HEK293 (cell line): ENCODE results near the gene ZBTB20.

Experiments used
- GLI4 ChIP-seq: fragments of 450-650 bp; formaldehyde crosslinking; IDR thresholded peaks from 2 replicates; pipeline ENCODE4 v1.5.1; 2016; ENCODE audit warnings: missing biosample characterization, missing genetic modification characterization
- KLF8 ChIP-seq: fragments of 450-650 bp; formaldehyde crosslinking; IDR thresholded peaks from 2 replicates; pipeline ENCODE4 v1.5.1; 2016; ENCODE audit warnings: missing biosample characterization, missing genetic modification characterization
- SALL2 ChIP-seq: fragments of 450-650 bp; formaldehyde crosslinking; IDR thresholded peaks from 2 replicates; pipeline ENCODE4 v1.5.0; 2017; ENCODE audit warnings: missing biosample characterization, mild to moderate bottlenecking, missing genetic modification characterization, borderline replicate concordance
- ZBTB20 ChIP-seq: fragments of 450-650 bp; formaldehyde crosslinking; IDR thresholded peaks from 2 replicates; pipeline ENCODE4 v1.5.1; 2016; ENCODE audit warnings: missing biosample characterization, missing genetic modification characterization
- ZNF114 ChIP-seq: fragments of 450-650 bp; formaldehyde crosslinking; IDR thresholded peaks from 2 replicates; pipeline ENCODE4 v1.5.0; 2017; ENCODE audit warnings: missing biosample characterization, missing genetic modification characterization
- ZNF292 ChIP-seq: fragments of 450-650 bp; formaldehyde crosslinking; IDR thresholded peaks from 2 replicates; pipeline ENCODE4 v1.5.1; 2016; ENCODE audit warnings: low read depth, missing biosample characterization, missing genetic modification characterization, borderline replicate concordance
- ZNF335 ChIP-seq: fragments of 450-650 bp; formaldehyde crosslinking; conservative IDR thresholded peaks from 2 replicates; pipeline ENCODE4 v1.5.1; 2016; ENCODE audit warnings: missing biosample characterization, missing genetic modification characterization
- ZNF707 ChIP-seq: fragments of 450-650 bp; formaldehyde crosslinking; IDR thresholded peaks from 2 replicates; pipeline ENCODE4 v1.5.1; 2016; ENCODE audit warnings: missing biosample characterization, missing genetic modification characterization
- TF ChIP-seq, protein P1 (sequence below): fragments of 450-650 bp; formaldehyde crosslinking; IDR thresholded peaks from 2 replicates; pipeline ENCODE4 v1.5.1; 2016; ENCODE audit warnings: missing biosample characterization, missing genetic modification characterization
- TF ChIP-seq, protein P2 (sequence below): fragments of 450-650 bp; formaldehyde crosslinking; IDR thresholded peaks from 2 replicates; pipeline ENCODE4 v1.5.1; 2016; ENCODE audit warnings: missing biosample characterization, missing genetic modification characterization
- TF ChIP-seq, protein P3 (sequence below): sonication (generic); formaldehyde crosslinking; IDR thresholded peaks from 2 replicates; pipeline ENCODE4 v1.8.1; 2022; ENCODE audit warnings: mild to moderate bottlenecking, moderate library complexity, missing genetic modification reagents
- TF ChIP-seq, protein P4 (sequence below): fragments of 450-650 bp; formaldehyde crosslinking; IDR thresholded peaks from 2 replicates; pipeline ENCODE4 v1.5.1; 2016; ENCODE audit warnings: missing biosample characterization, missing genetic modification characterization
- TF ChIP-seq, protein P5 (sequence below): fragments of 450-650 bp; formaldehyde crosslinking; IDR thresholded peaks from 2 replicates; pipeline ENCODE4 v1.5.1; 2016; ENCODE audit warnings: missing biosample characterization, missing genetic modification characterization

DNA sequence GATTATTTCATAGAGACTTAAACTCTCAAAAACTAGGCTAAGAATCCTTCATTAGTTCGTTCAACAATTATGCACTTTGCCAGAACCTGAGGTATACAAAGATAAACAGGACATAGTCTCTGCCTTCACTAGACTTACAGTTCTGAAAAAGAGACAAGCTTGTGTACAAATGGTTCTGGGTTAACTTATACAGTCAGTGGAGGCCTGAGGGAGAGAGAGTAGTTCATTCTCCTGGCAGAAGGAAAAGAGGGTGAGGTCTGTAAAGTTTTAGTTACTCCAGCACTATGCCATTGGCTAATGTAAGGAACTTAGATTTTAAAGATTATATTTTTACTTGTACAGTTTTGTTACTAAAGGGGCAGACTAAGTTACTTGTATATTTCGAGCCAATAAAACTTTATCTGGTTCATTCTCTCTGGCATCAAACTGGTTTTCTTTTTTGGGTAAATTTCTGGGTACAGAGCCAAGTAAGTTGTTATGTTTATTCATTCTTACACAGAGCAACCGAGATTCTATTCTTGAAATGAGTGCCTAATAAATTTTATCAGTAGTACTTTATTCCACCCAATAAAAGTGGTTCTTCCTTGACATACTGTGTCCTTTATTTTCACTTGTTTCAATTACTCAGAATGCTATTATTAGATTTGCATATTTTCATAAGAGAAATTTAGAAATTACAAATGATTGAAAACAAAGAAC is 574.6 kb downstream of the ZBTB20 start:
- TF ChIP-seq, protein P1, sequence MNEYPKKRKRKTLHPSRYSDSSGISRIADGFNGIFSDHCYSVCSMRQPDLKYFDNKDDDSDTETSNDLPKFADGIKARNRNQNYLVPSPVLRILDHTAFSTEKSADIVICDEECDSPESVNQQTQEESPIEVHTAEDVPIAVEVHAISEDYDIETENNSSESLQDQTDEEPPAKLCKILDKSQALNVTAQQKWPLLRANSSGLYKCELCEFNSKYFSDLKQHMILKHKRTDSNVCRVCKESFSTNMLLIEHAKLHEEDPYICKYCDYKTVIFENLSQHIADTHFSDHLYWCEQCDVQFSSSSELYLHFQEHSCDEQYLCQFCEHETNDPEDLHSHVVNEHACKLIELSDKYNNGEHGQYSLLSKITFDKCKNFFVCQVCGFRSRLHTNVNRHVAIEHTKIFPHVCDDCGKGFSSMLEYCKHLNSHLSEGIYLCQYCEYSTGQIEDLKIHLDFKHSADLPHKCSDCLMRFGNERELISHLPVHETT (tag by site-specific recombination) = no peak
- TF ChIP-seq ZNF335 (tag by site-specific recombination) = no peak
- TF ChIP-seq, protein P2, sequence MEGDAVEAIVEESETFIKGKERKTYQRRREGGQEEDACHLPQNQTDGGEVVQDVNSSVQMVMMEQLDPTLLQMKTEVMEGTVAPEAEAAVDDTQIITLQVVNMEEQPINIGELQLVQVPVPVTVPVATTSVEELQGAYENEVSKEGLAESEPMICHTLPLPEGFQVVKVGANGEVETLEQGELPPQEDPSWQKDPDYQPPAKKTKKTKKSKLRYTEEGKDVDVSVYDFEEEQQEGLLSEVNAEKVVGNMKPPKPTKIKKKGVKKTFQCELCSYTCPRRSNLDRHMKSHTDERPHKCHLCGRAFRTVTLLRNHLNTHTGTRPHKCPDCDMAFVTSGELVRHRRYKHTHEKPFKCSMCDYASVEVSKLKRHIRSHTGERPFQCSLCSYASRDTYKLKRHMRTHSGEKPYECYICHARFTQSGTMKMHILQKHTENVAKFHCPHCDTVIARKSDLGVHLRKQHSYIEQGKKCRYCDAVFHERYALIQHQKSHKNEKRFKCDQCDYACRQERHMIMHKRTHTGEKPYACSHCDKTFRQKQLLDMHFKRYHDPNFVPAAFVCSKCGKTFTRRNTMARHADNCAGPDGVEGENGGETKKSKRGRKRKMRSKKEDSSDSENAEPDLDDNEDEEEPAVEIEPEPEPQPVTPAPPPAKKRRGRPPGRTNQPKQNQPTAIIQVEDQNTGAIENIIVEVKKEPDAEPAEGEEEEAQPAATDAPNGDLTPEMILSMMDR (tag by site-specific recombination) = no peak
- TF ChIP-seq ZBTB20 = no peak
- no peak for TF ChIP-seq ZNF292 (tag by site-specific recombination)
- no peak for TF ChIP-seq ZNF707
- no peak for TF ChIP-seq GLI4
- TF ChIP-seq, protein P3, sequence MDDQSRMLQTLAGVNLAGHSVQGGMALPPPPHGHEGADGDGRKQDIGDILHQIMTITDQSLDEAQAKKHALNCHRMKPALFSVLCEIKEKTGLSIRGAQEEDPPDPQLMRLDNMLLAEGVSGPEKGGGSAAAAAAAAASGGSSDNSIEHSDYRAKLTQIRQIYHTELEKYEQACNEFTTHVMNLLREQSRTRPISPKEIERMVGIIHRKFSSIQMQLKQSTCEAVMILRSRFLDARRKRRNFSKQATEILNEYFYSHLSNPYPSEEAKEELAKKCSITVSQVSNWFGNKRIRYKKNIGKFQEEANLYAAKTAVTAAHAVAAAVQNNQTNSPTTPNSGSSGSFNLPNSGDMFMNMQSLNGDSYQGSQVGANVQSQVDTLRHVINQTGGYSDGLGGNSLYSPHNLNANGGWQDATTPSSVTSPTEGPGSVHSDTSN (CRISPR knock-in tag) = no peak
- TF ChIP-seq, protein P4, sequence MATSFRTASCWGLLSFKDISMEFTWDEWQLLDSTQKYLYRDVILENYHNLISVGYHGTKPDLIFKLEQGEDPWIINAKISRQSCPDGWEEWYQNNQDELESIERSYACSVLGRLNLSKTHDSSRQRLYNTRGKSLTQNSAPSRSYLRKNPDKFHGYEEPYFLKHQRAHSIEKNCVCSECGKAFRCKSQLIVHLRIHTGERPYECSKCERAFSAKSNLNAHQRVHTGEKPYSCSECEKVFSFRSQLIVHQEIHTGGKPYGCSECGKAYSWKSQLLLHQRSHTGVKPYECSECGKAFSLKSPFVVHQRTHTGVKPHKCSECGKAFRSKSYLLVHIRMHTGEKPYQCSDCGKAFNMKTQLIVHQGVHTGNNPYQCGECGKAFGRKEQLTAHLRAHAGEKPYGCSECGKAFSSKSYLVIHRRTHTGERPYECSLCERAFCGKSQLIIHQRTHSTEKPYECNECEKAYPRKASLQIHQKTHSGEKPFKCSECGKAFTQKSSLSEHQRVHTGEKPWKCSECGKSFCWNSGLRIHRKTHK (tag by site-specific recombination) = no peak
- no peak for TF ChIP-seq ZNF114 (tag by site-specific recombination)
- TF ChIP-seq, protein P5, sequence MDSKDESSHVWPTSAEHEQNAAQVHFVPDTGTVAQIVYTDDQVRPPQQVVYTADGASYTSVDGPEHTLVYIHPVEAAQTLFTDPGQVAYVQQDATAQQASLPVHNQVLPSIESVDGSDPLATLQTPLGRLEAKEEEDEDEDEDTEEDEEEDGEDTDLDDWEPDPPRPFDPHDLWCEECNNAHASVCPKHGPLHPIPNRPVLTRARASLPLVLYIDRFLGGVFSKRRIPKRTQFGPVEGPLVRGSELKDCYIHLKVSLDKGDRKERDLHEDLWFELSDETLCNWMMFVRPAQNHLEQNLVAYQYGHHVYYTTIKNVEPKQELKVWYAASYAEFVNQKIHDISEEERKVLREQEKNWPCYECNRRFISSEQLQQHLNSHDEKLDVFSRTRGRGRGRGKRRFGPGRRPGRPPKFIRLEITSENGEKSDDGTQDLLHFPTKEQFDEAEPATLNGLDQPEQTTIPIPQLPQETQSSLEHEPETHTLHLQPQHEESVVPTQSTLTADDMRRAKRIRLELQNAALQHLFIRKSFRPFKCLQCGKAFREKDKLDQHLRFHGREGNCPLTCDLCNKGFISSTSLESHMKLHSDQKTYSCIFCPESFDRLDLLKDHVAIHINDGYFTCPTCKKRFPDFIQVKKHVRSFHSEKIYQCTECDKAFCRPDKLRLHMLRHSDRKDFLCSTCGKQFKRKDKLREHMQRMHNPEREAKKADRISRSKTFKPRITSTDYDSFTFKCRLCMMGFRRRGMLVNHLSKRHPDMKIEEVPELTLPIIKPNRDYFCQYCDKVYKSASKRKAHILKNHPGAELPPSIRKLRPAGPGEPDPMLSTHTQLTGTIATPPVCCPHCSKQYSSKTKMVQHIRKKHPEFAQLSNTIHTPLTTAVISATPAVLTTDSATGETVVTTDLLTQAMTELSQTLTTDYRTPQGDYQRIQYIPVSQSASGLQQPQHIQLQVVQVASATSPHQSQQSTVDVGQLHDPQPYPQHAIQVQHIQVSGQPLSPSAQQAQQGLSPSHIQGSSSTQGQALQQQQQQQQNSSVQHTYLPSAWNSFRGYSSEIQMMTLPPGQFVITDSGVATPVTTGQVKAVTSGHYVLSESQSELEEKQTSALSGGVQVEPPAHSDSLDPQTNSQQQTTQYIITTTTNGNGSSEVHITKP = no peak
- TF ChIP-seq SALL2 (tag by site-specific recombination) = no peak
- TF ChIP-seq KLF8 (tag by site-specific recombination) = no peak
